ENCODE data around the gene MYOG. TPM values are rescaled to one million over a fixed set of nuclear protein-coding genes. Genes with fewer than 3 reads are reported as not detected.

The MYOG gene
- total and polyA plus RNA-seq, 11 donors: not detected

- H3K27me3 ChIP-seq: peaks cover 0 to 3% (median 0%) of the 10 kb centered on the region in 9 donors
- DNase-seq (no peak), ATAC-seq (no peak)
- H3K9me3 ChIP-seq: peaks cover 0 to 19% (median 3%) of the 10 kb centered on the region in 12 donors
- H3K36me3 ChIP-seq: no peaks in the 10 kb centered on the region
- peaks cover 0 to 6% (median 0%) of the 10 kb centered on the region in 12 donors for H3K4me1 ChIP-seq
- no peak overlapping the region for H3K27ac ChIP-seq
- no peak overlapping the region for H3K4me3 ChIP-seq
- no peak for TF ChIP-seq CTCF (IDR thresholded peaks at IDR 0.05)
- TF ChIP-seq POLR2A (IDR thresholded peaks at IDR 0.05): no peak
- intact Hi-C loops (cut with DNase I): no loop called here
Observed at GRCh38 chr1:203100516-203100869, 14.7 kb upstream of the MYOG start.

GRCh38 chr1:203099805-203100515 lies 14.1 kb upstream of the MYOG start:
- H3K4me1 ChIP-seq: peaks cover 0 to 6% (median 0%) of the 10 kb centered on the region in 12 donors
- intact Hi-C loops (cut with DNase I): no loop called here
- H3K4me3 ChIP-seq: no peak overlapping the region
- H3K9me3 ChIP-seq: peaks cover 0 to 19% (median 8%) of the 10 kb centered on the region in 12 donors
- WGBS, 4 donors: 76 to 91% (median 86%) methylated on average over 7 of the region's 7 CpGs
- no peak overlapping the region for H3K27ac ChIP-seq
- H3K27me3 ChIP-seq: peaks cover 0 to 3% (median 0%) of the 10 kb centered on the region in 9 donors
- TF ChIP-seq POLR2A (IDR thresholded peaks at IDR 0.05) (no peak), CTCF (IDR thresholded peaks at IDR 0.05) (no peak)
- DNase-seq: no peak
- no peak for ATAC-seq
- no peaks in the 10 kb centered on the region for H3K36me3 ChIP-seq

DNA sequence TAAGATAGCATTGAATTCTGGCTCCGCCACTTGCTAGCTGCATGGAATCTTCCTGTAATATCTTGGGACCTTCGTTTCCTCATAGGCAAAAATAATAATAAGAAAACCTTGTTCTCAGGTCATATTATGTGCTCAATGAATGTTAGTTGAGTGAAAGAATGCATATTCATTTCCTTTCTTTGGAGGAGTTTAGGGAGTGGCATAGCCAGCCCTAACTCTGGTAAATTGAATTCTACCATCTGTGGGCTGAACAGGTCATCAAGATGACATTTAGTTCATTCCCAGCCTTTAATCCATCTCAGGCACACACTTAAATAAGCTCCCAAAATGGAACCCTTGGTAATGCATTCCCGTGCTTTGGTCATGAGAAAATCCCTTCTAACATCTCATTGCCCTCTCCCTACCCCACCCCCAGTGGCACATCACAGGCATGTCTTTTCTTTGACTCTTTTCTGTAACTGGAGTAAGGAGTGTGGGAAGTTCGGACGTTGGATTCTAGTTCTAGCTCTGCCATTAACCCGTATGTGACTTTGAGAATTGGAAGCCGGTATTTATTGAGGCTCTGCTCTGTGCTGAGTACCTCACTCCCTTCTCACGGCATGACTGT lies 13.2 kb upstream of the MYOG start:
- 83 to 87% (median 85%) methylated on average over 8 of the region's 8 CpGs for WGBS, 4 donors
- DNase-seq: no peak
- H3K36me3 ChIP-seq: no peaks in the 10 kb centered on the region
- ATAC-seq: no peak
- H3K9me3 ChIP-seq: peaks cover 0 to 19% (median 16%) of the 10 kb centered on the region in 12 donors
- peaks cover 0 to 3% (median 0%) of the 10 kb centered on the region in 9 donors for H3K27me3 ChIP-seq
- no peak for TF ChIP-seq POLR2A (IDR thresholded peaks at IDR 0.05)
- no peak for TF ChIP-seq CTCF (IDR thresholded peaks at IDR 0.05)
- intact Hi-C loops (cut with DNase I): no loop called here
- H3K4me3 ChIP-seq: no peak overlapping the region
- H3K27ac ChIP-seq: no peak overlapping the region
- H3K4me1 ChIP-seq: peaks cover 0 to 6% (median 0%) of the 10 kb centered on the region in 12 donors

GRCh38 chr1:203098445-203098844 lies 12.6 kb upstream of the MYOG start:
- no peak overlapping the region for H3K27ac ChIP-seq
- no peak overlapping the region for H3K4me3 ChIP-seq
- peaks cover 0 to 6% (median 0%) of the 10 kb centered on the region in 12 donors for H3K4me1 ChIP-seq
- peaks cover 0 to 22% (median 16%) of the 10 kb centered on the region in 12 donors for H3K9me3 ChIP-seq
- H3K27me3 ChIP-seq: peaks cover 0 to 3% (median 0%) of the 10 kb centered on the region in 9 donors
- no peak for DNase-seq
- no peak for TF ChIP-seq POLR2A (IDR thresholded peaks at IDR 0.05)
- TF ChIP-seq CTCF (IDR thresholded peaks at IDR 0.05): no peak
- 66 to 75% (median 69%) methylated on average over 1 of the region's 1 CpG for WGBS, 4 donors
- no peak for ATAC-seq
- no peaks in the 10 kb centered on the region for H3K36me3 ChIP-seq
- intact Hi-C loops (cut with DNase I): no loop called here

Measured in heart left ventricle (tissue), 16 donors.